Measurements from ENCODE around the gene PBXIP1.
"Not testable (repeated sequence)": the region's sequence is repeated elsewhere in the genome, so short reads cannot be mapped to it uniquely, and the experiment has no call there.

The PBXIP1 gene

GRCh38 chr1:155000411-155000725 lies 44.5 kb upstream of the PBXIP1 start:
- H3K4me3 ChIP-seq (ENCODE audit: low read depth in 1 of 2, low read length in 1 of 2): peak overlapping the region; percentile 85 to 100
- no peaks in the 10 kb centered on the region for H3K9me3 ChIP-seq
- H3K27me3 ChIP-seq: no peaks in the 10 kb centered on the region
- no peaks in the 10 kb centered on the region for H3K36me3 ChIP-seq
- TF ChIP-seq, protein P1, sequence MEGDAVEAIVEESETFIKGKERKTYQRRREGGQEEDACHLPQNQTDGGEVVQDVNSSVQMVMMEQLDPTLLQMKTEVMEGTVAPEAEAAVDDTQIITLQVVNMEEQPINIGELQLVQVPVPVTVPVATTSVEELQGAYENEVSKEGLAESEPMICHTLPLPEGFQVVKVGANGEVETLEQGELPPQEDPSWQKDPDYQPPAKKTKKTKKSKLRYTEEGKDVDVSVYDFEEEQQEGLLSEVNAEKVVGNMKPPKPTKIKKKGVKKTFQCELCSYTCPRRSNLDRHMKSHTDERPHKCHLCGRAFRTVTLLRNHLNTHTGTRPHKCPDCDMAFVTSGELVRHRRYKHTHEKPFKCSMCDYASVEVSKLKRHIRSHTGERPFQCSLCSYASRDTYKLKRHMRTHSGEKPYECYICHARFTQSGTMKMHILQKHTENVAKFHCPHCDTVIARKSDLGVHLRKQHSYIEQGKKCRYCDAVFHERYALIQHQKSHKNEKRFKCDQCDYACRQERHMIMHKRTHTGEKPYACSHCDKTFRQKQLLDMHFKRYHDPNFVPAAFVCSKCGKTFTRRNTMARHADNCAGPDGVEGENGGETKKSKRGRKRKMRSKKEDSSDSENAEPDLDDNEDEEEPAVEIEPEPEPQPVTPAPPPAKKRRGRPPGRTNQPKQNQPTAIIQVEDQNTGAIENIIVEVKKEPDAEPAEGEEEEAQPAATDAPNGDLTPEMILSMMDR (IDR thresholded peaks at IDR 0.05): no peak
- peaks cover 54 to 63% of the 10 kb centered on the region in 2 experiments for H3K4me1 ChIP-seq (ENCODE audit: control insufficient read depth in 1 of 2, insufficient read depth in 1 of 2, low read depth in 1 of 2, low read length in 1 of 2)
- peak overlapping the region; percentile 97 for H3K27ac ChIP-seq

DNA sequence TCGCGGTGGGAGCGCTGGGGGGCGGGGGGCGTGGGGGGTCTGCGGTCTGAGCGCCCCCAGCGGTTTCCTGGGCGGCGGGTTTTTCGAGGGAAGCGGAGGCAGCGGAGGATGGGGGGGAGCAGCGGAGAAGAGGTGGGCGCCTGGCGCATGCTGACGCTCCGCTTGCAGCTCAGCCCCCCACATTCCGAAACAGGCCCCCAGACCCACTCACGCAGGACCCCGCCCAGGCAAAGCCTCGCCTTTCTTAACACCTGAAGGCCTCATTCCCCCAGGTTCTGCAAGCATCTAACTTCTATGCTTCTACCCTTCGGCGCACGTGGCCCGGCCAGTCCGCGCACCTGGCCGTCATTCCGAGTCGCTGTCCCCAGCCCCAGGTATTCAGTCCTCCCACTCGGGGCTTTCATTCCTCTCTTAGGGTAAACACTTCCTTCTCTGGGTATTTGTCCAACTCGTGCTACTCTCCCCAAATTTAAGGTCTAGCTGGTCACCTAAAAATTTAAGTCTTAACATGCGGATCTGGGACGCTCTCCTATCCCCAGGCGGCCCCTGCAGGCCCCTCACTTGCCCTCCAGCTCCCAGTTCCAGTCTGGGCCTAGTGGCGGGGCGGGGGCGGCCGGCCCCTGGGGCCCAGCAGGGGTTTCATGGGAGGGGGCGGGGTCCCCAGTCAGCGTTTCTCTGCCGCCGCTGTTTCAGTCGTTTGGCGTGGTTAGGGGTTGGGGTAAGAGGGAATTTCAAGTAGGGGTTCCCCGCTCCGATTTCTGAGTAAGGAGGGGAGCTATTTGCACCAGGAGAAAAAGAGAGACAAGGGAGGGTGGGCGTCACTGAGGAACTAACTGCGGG lies 43.9 kb upstream of the PBXIP1 start:
- H3K4me3 ChIP-seq (ENCODE audit: low read depth in 1 of 2, low read length in 1 of 2): peak overlapping the region; percentile 85 to 100
- H3K27ac ChIP-seq: peak overlapping the region; percentile 97
- no peaks in the 10 kb centered on the region for H3K36me3 ChIP-seq
- TF ChIP-seq, protein P1 (IDR thresholded peaks at IDR 0.05): no peak
- no peaks in the 10 kb centered on the region for H3K9me3 ChIP-seq
- H3K27me3 ChIP-seq: no peaks in the 10 kb centered on the region
- peaks cover 48 to 57% of the 10 kb centered on the region in 2 experiments for H3K4me1 ChIP-seq (ENCODE audit: control insufficient read depth in 1 of 2, insufficient read depth in 1 of 2, low read depth in 1 of 2, low read length in 1 of 2)

GRCh38 chr1:154998818-154999570 lies 43.1 kb upstream of the PBXIP1 start:
- H3K27me3 ChIP-seq: no peaks in the 10 kb centered on the region
- peak overlapping the region; percentile 53 to 85 for H3K4me3 ChIP-seq (ENCODE audit: low read depth in 1 of 2, low read length in 1 of 2)
- H3K27ac ChIP-seq: peak overlapping the region; percentile 97
- TF ChIP-seq, protein P1 (IDR thresholded peaks at IDR 0.05): peak; percentile 78
- H3K36me3 ChIP-seq: no peaks in the 10 kb centered on the region
- H3K4me1 ChIP-seq (ENCODE audit: control insufficient read depth in 1 of 2, insufficient read depth in 1 of 2, low read depth in 1 of 2, low read length in 1 of 2): peaks cover 40 to 49% of the 10 kb centered on the region in 2 experiments
- H3K9me3 ChIP-seq: no peaks in the 10 kb centered on the region

GRCh38 chr1:154998201-154998780 lies 42.4 kb upstream of the PBXIP1 start:
- H3K4me3 ChIP-seq (ENCODE audit: low read depth in 1 of 2, low read length in 1 of 2): no peak overlapping the region
- H3K27me3 ChIP-seq: no peaks in the 10 kb centered on the region
- H3K4me1 ChIP-seq (ENCODE audit: control insufficient read depth in 1 of 2, insufficient read depth in 1 of 2, low read depth in 1 of 2, low read length in 1 of 2): peaks cover 39 to 45% of the 10 kb centered on the region in 2 experiments
- no peaks in the 10 kb centered on the region for H3K36me3 ChIP-seq
- H3K9me3 ChIP-seq: no peaks in the 10 kb centered on the region
- TF ChIP-seq, protein P1 (IDR thresholded peaks at IDR 0.05): no peak
- H3K27ac ChIP-seq: peak overlapping the region; percentile 69

- peak overlapping the region; percentile 69 for H3K27ac ChIP-seq
- TF ChIP-seq, protein P1 (IDR thresholded peaks at IDR 0.05): no peak
- H3K4me3 ChIP-seq (ENCODE audit: low read depth in 1 of 2, low read length in 1 of 2): no peak overlapping the region
- H3K9me3 ChIP-seq: no peaks in the 10 kb centered on the region
- H3K4me1 ChIP-seq (ENCODE audit: control insufficient read depth in 1 of 2, insufficient read depth in 1 of 2, low read depth in 1 of 2, low read length in 1 of 2): peaks cover 39 to 45% of the 10 kb centered on the region in 2 experiments
- H3K27me3 ChIP-seq: no peaks in the 10 kb centered on the region
- peaks cover 4% of the 10 kb centered on the region for H3K36me3 ChIP-seq
Measured at GRCh38 chr1:154996966-154997701, 41.2 kb upstream of the PBXIP1 start.

- peaks cover 33 to 34% of the 10 kb centered on the region in 2 experiments for H3K4me1 ChIP-seq (ENCODE audit: control insufficient read depth in 1 of 2, insufficient read depth in 1 of 2, low read depth in 1 of 2, low read length in 1 of 2)
- H3K27me3 ChIP-seq; H3K4me3 ChIP-seq (ENCODE audit: low read depth in 1 of 2, low read length in 1 of 2); H3K36me3 ChIP-seq; H3K27ac ChIP-seq; H3K9me3 ChIP-seq: not testable (repeated sequence)
Measured at GRCh38 chr1:154995301-154995983, 39.5 kb upstream of the PBXIP1 start.
